HepG2 (cell line): ENCODE data around the gene SOWAHD. TPM values are rescaled to one million over a fixed set of nuclear protein-coding genes. Genes with fewer than 3 reads are reported as not detected.

ENCODE experiments used
- HNF4A ChIP-seq: sonication (generic); formaldehyde crosslinking; IDR thresholded peaks from 2 replicates; pipeline ENCODE4 v1.4.0; 2020; ENCODE audit warnings: missing genetic modification reagents
- SPEN ChIP-seq: sonication (generic); formaldehyde crosslinking; IDR thresholded peaks from 2 replicates; pipeline ENCODE4 v1.5.1; 2020; ENCODE audit warnings: low read depth, mild to moderate bottlenecking, missing genetic modification reagents
- ZBTB3 ChIP-seq: sonication (generic); formaldehyde crosslinking; IDR thresholded peaks from 2 replicates; pipeline ENCODE4 v1.4.0; 2020; ENCODE audit warnings: low read depth, mild to moderate bottlenecking, moderate library complexity, missing genetic modification reagents, borderline replicate concordance
- ZFP37 ChIP-seq: sonication (generic); formaldehyde crosslinking; IDR thresholded peaks from 2 replicates; pipeline ENCODE4 v1.4.0; 2020; ENCODE audit warnings: missing genetic modification reagents, borderline replicate concordance
- ZNF407 ChIP-seq: sonication (generic); formaldehyde crosslinking; IDR thresholded peaks from one replicate; pipeline ENCODE4 v1.5.1; 2020; ENCODE audit warnings: mild to moderate bottlenecking, missing genetic modification reagents; ENCODE audit errors: not compliant biosample characterization
- ZNF766 ChIP-seq: sonication (generic); formaldehyde crosslinking; IDR thresholded peaks from 2 replicates; pipeline ENCODE4 v1.5.0; 2020; ENCODE audit warnings: missing genetic modification reagents, borderline replicate concordance
- polyA plus RNA-seq, 8 experiments: library from polyadenylated mRNA; depleted of rRNA in 3 of 8; stranded (reverse) in 7 of 8; unstranded in 1 of 8; fragments of >200 nt; fragmentation: Illumina TruSeq in 4 of 8; extraction: Trizol in 4 of 8; gene quantifications; 2 replicates each; pipeline versions ENCODE4 v1.2.1 to v1.2.3, GENCODE V29; 2011 to 2016; ENCODE audit warnings: low read depth in 4 of 8, missing spikeins in 1 of 8, mixed read lengths in 1 of 8; ENCODE audit not compliant: insufficient read depth in 1 of 8
- total RNA-seq, 5 experiments: library from RNA; depleted of rRNA; stranded (reverse); fragments of >200 nt; fragmentation: Illumina TruSeq; extraction: Trizol; gene quantifications; 2 replicates each; pipeline ENCODE4 v1.2.3, GENCODE V29; 2016; ENCODE audit warnings: low read depth in 1 of 5
- TF ChIP-seq, protein P1 (sequence below): sonication (generic); formaldehyde crosslinking; conservative IDR thresholded peaks from 2 replicates; pipeline ENCODE4 v1.4.0; 2020; ENCODE audit warnings: missing genetic modification reagents
- TF ChIP-seq, protein P2 (sequence below): sonication (generic); formaldehyde crosslinking; IDR thresholded peaks from 2 replicates; pipeline ENCODE4 v1.5.1; 2020; ENCODE audit warnings: mild to moderate bottlenecking, missing genetic modification reagents, moderate library complexity
- TF ChIP-seq, protein P3 (sequence below): sonication (generic); formaldehyde crosslinking; IDR thresholded peaks from 2 replicates; pipeline ENCODE4 v1.4.0; 2020; ENCODE audit warnings: missing genetic modification reagents
- TF ChIP-seq, protein P4 (sequence below): sonication (generic); formaldehyde crosslinking; IDR thresholded peaks from 2 replicates; pipeline ENCODE4 v1.5.1; 2020; ENCODE audit warnings: missing genetic modification reagents, mild to moderate bottlenecking, borderline replicate concordance

Gene SOWAHD
- total and polyA plus RNA-seq, 2 of the 13 experiments (the other 11 are each of a cell fraction or from before 2014, with no cell fraction given) = 1.0 to 1.3 TPM

GRCh38 chrX:119758731-119759247 is 401 bp downstream of the SOWAHD start (continued):
- TF ChIP-seq, protein P1, sequence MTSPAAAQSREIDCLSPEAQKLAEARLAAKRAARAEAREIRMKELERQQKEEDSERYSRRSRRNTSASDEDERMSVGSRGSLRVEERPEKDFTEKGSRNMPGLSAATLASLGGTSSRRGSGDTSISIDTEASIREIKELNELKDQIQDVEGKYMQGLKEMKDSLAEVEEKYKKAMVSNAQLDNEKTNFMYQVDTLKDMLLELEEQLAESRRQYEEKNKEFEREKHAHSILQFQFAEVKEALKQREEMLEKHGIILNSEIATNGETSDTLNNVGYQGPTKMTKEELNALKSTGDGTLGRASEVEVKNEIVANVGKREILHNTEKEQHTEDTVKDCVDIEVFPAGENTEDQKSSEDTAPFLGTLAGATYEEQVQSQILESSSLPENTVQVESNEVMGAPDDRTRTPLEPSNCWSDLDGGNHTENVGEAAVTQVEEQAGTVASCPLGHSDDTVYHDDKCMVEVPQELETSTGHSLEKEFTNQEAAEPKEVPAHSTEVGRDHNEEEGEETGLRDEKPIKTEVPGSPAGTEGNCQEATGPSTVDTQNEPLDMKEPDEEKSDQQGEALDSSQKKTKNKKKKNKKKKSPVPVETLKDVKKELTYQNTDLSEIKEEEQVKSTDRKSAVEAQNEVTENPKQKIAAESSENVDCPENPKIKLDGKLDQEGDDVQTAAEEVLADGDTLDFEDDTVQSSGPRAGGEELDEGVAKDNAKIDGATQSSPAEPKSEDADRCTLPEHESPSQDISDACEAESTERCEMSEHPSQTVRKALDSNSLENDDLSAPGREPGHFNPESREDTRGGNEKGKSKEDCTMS (CRISPR knock-in tag) = no peak
- TF ChIP-seq ZNF766 (no peak), ZNF407 (CRISPR knock-in tag) (peak; percentile 28), SPEN (no peak), ZBTB3 (CRISPR knock-in tag) (no peak), ZFP37 (CRISPR knock-in tag) (no peak), HNF4A (CRISPR knock-in tag) (no peak)
- TF ChIP-seq, protein P2, sequence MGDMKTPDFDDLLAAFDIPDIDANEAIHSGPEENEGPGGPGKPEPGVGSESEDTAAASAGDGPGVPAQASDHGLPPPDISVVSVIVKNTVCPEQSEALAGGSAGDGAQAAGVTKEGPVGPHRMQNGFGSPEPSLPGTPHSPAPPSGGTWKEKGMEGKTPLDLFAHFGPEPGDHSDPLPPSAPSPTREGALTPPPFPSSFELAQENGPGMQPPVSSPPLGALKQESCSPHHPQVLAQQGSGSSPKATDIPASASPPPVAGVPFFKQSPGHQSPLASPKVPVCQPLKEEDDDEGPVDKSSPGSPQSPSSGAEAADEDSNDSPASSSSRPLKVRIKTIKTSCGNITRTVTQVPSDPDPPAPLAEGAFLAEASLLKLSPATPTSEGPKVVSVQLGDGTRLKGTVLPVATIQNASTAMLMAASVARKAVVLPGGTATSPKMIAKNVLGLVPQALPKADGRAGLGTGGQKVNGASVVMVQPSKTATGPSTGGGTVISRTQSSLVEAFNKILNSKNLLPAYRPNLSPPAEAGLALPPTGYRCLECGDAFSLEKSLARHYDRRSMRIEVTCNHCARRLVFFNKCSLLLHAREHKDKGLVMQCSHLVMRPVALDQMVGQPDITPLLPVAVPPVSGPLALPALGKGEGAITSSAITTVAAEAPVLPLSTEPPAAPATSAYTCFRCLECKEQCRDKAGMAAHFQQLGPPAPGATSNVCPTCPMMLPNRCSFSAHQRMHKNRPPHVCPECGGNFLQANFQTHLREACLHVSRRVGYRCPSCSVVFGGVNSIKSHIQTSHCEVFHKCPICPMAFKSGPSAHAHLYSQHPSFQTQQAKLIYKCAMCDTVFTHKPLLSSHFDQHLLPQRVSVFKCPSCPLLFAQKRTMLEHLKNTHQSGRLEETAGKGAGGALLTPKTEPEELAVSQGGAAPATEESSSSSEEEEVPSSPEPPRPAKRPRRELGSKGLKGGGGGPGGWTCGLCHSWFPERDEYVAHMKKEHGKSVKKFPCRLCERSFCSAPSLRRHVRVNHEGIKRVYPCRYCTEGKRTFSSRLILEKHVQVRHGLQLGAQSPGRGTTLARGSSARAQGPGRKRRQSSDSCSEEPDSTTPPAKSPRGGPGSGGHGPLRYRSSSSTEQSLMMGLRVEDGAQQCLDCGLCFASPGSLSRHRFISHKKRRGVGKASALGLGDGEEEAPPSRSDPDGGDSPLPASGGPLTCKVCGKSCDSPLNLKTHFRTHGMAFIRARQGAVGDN (CRISPR knock-in tag) = peak; percentile 57; the same call in 1 of the 2 replicates
- TF ChIP-seq, protein P3, sequence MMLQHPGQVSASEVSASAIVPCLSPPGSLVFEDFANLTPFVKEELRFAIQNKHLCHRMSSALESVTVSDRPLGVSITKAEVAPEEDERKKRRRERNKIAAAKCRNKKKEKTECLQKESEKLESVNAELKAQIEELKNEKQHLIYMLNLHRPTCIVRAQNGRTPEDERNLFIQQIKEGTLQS (CRISPR knock-in tag) = no peak
- TF ChIP-seq, protein P4, sequence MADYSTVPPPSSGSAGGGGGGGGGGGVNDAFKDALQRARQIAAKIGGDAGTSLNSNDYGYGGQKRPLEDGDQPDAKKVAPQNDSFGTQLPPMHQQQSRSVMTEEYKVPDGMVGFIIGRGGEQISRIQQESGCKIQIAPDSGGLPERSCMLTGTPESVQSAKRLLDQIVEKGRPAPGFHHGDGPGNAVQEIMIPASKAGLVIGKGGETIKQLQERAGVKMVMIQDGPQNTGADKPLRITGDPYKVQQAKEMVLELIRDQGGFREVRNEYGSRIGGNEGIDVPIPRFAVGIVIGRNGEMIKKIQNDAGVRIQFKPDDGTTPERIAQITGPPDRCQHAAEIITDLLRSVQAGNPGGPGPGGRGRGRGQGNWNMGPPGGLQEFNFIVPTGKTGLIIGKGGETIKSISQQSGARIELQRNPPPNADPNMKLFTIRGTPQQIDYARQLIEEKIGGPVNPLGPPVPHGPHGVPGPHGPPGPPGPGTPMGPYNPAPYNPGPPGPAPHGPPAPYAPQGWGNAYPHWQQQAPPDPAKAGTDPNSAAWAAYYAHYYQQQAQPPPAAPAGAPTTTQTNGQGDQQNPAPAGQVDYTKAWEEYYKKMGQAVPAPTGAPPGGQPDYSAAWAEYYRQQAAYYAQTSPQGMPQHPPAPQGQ = no peak
